ENCODE measurements around the gene PCED1A.

DNA sequence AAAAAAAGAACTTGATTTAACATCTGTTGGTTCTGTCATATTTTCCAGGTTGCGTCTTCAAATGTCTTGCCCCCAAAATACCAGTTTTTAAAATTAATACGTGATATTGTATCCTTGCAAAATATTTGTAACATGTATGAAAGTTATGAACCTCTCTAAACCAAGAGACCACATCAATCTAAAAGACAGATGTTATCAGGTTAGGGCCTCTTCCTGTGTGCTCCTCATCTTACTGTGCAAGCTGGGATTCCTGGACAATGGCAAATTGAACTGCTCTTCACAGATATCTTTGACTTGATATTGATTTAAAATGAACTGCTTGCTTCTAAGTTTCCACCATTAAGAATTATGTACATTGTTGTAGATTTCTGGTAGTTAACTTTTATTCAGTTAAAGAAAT is 14.7 kb downstream of the PCED1A start:
- TF ChIP-seq, protein P1, sequence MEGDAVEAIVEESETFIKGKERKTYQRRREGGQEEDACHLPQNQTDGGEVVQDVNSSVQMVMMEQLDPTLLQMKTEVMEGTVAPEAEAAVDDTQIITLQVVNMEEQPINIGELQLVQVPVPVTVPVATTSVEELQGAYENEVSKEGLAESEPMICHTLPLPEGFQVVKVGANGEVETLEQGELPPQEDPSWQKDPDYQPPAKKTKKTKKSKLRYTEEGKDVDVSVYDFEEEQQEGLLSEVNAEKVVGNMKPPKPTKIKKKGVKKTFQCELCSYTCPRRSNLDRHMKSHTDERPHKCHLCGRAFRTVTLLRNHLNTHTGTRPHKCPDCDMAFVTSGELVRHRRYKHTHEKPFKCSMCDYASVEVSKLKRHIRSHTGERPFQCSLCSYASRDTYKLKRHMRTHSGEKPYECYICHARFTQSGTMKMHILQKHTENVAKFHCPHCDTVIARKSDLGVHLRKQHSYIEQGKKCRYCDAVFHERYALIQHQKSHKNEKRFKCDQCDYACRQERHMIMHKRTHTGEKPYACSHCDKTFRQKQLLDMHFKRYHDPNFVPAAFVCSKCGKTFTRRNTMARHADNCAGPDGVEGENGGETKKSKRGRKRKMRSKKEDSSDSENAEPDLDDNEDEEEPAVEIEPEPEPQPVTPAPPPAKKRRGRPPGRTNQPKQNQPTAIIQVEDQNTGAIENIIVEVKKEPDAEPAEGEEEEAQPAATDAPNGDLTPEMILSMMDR (conservative IDR thresholded peaks at IDR 0.05): no peak
- TF ChIP-seq ZFX (IDR thresholded peaks at IDR 0.05): no peak
